Stimulated activated CD4-positive, alpha-beta T cell treated with anti-CD3 and anti-CD28 coated beads, TNF-alpha, amount 100 ng/mL, for 4 hours (primary cell): ENCODE measurements around the gene KIF18B.

ENCODE experiments used
- DNase-seq, 3 experiments: peaks; one replicate each; pipeline ENCODE4 v3.0.0-alpha.2; 2020; ENCODE audit warnings: low read depth in 3 of 3

KIF18B gene

DNA sequence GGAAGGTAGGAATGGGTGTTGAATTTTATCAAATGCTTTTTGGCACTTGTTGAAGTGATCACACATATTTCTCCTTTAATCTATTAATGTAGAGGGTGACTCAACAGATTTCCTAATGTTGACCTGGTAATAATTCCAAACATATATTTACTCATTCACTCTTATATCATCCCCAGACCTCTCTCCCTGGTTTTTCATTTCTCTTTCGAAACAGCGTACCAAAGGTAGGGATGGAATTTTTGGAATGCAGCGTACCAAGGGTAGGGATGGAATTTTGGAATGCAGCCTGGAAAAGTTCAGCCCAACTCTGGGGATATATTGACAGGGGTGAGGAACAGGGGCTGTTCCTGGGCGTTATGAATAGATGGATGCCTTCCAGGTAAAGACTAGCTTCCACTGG, 7.3 kb downstream of the KIF18B start:
- DNase-seq = no peak

DNA sequence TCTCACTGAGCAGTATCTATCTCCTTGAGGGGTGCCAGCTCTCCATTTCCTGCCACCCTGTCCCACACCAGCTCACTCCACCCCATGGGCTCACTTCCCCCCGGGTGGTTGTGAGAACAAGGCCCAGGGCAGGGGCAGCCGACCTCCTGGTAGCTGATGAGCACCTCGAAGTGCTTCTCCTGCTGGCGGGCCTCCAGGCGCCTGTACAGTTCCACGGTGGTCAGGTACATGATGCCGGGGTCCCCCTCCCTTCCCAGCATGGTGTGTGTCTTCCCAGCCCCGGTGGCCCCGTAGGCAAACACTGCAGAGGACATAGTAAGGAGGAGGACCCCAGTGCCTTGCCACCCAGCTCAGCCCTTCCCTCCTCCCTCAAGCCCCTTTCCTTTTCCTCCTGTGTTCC, 12.5 kb downstream of the KIF18B start:
- DNase-seq = no peak

- no peak for DNase-seq
These were observed 12.8 kb downstream of the KIF18B start for GRCh38 chr17:44934745-44935105.

DNA sequence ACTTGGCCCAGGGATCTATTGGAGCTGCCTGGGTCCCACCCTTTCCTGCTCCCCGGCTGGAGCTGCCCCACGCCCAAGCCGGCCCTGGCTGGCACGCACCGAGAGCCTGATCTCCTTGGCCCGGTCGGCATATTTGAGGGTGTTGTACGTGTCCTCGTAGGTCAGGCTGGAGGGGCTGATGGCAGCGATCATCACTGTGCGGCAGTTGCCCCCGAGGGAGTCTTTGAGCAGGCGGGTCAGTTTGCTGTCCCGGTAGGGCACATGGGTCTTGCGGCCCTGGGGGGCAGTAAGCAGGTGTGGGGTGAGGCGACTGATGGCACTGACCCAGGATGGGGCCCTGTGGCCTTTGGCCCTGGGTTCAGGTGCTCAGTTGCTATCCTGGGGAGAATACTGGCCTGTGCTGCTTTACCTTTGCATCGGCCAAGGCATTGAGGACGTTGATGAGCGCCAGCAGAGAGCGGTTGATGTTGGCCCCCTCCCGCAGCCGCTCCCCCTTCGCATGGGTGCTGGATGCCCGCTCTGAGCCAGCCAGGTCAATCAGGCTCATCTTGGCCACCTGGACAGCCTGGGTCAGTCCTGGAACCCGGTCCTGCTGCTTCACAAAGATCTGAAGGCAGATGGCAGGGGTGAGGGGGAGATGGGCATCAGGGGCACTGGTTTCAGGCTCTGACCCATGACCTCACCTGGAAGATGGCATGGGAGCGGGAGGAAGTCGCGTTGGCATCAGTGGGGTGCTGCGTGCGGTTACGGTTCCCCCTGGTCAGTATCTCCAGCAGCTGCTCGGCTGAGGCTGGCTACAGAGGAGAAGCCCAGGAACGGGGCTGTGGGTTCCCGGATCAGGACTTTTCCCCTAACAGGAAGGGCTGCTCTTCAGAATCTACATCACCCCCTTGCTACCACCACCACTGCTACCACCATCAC, 13.5 kb downstream of the KIF18B start:
- DNase-seq = no peak

DNA sequence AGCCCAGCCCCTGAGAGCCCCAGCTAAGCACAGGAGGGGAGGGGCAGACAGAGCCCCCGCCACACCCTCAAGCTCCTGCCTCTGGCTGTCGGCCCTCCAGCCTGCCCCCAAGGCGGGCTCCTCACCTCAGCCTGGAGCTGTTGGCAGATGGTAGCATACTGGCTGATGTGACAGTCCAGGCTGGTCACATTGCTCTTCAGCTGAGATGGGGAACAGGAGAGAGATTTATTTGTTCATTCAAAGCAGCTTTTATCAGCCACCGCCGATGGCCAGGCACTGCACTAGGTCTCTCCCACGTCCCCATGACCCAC, 14.8 kb downstream of the KIF18B start:
- DNase-seq = no peak

DNA sequence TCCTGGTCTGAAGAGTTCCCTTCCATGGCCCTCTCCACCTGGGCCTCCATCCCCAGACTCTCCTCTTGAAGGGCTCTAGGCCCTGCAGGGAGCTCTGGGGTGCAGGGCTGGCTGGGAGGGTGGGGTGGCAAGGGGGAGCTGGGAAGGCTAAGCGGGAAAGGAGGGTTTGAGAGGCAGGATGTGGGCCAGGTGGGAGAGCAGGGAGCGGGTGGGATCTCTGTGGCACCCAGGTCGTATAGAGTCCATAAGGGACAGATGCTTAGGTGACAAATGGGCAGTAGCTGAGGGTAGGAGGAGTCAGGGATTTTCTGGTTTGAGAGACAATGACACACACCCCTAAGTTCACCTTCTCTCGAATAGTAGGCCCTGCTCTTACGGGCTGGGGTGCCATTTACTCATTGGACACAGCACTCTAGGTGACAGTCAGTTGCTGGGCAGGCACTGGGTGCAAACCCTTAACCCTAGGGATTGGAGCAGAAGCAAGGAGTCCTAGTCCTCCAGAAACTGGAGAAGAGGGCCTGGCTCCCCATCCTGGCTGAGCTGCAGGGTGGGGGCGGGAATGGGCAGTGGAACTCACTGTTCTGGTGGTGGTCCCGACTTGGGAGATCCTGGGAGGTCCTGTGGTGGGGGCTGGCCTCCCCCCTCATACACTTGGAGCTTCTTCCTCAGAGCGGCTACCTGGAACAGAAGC, 15.3 kb downstream of the KIF18B start:
- DNase-seq = no peak

DNA sequence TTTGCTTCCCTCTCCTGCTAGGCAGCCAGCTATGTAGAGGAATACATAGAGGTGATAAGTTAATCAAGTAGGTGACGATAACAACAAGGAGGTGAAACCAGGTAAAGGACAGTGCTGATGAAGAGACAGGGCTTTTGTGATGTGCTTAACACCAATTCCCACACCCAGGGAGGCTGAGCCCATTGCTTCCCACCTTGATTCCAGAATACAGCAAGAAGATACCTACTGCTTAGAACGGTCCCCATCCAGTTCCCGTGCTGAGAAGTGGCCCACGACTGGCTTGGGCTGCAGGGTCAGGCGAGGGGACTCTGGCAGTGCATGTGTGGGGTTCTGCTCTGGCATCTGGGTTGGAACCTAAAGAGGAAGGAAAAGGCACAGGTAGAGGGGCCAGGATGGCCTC, 16.2 kb downstream of the KIF18B start:
- no peak for DNase-seq

DNA sequence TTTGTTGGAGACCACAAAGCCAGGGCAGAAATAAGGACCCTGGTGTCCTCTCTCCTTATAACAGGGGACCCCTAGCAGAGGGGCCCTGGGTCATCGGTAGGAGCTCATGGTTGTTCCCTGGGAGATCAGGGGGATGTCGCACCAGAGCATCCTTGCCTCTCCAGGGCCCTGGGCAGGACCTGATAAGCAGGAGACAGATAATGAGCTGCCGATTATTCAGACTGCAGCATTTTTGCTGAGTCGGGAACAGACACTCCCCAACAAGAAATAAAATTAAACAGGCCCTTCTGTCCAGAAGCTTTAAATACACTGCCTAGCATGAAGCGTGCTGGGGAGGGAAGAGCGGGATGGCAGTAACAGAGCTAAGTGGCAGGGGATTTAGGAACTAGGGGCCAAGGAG, 16.9 kb downstream of the KIF18B start:
- no peak for DNase-seq

DNA sequence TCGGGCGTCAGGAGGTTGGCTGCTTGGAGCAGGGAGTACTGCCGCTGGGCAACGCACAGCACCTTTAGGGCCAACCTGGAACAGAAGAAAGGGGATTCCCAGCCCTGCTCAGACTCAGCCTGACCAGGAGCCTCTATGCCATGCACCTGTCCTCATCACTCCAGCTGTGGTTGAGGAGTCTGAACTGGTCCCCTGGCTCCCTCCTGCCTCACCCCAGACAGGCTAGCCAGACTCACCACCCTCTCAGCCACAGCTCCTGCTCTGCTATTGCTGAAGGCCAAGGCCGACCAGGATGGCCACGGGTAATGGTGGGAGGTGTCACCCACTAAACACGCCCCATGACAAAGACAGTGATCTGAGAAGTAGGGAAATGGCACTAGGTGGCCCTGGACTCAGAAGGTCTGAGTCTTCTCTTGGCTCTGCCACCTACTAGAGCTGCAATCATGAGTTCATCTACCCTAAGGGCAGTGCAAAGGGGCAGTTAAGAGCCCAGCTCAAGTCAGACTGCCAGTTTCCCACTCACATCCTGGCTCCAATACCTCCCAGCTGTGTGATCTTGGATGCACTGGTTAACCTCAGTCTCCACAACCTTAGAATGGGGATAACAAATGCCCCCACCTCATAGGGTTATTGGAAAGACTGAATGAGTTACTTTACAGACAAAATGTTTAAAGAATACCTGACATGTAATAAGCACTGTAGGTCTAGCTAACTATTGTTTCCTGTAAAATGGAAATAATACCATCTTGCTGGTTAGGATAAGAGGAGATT, 18.4 kb downstream of the KIF18B start:
- no peak for DNase-seq

- no peak for DNase-seq
These were observed 19.4 kb downstream of the KIF18B start for GRCh38 chr17:44928136-44928535.

GRCh38 chr17:44927696-44928095, 19.9 kb downstream of the KIF18B start:
- no peak for DNase-seq

- DNase-seq = no peak
These were observed 20.6 kb downstream of the KIF18B start for GRCh38 chr17:44926821-44927525.

GRCh38 chr17:44925731-44926697, 21.6 kb downstream of the KIF18B start:
- DNase-seq = no peak

DNA sequence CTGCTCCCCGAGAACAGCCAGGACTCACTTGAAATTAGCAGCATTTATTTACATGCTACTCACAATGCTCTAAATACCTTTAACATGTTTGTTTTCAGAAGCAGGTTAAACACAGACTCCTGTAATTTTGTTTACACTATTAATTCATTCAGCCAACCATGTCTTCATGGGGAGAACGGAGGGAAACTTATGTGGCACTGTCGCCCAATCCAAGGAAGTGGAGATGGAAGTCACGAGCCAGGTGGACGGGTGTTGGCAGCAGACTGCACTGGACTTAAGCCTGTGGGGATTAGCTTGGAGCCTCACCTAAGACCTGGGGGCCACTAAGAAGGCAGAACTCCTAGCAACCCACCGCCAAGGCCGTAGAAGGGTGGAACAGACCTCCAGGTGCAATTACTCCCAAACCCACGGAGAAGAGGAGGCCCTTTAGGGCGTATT, 23.4 kb downstream of the KIF18B start:
- DNase-seq = no peak

DNA sequence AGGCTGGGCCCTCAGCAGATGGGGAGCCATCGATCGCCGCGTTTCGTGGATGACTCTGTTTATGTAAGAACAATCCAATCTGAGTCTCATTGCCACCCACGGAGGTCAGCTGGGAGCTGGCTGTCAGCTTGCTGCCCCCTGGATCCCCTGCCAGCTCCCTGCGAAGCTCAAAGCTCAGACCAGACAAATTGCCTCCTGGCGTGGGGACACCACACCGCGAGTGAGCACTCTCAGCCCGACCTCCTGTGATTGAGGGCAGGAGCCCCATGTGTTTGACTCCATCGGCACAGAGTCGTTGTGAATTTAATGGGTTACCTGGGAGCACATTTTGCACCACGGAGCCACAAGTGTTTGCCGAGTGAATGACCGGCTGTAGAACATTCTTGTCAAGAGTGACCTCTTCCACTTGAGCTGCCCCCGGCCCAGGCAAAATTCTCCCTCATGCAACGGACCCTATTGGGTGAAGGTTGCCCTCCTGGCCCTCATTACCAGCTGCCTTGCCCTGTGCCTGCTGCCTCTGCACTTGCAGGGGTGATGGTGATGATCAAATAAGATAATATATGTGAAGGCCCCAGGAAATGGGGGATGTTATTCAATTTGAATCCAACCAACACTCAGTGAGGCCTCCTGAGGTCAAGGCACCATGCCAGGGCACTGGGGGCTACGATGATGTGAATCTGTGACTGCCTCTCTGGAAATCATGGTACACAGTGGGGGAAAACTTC, 24.7 kb downstream of the KIF18B start:
- no peak for DNase-seq

GRCh38 chr17:44922136-44922535, 25.4 kb downstream of the KIF18B start:
- no peak for DNase-seq

DNA sequence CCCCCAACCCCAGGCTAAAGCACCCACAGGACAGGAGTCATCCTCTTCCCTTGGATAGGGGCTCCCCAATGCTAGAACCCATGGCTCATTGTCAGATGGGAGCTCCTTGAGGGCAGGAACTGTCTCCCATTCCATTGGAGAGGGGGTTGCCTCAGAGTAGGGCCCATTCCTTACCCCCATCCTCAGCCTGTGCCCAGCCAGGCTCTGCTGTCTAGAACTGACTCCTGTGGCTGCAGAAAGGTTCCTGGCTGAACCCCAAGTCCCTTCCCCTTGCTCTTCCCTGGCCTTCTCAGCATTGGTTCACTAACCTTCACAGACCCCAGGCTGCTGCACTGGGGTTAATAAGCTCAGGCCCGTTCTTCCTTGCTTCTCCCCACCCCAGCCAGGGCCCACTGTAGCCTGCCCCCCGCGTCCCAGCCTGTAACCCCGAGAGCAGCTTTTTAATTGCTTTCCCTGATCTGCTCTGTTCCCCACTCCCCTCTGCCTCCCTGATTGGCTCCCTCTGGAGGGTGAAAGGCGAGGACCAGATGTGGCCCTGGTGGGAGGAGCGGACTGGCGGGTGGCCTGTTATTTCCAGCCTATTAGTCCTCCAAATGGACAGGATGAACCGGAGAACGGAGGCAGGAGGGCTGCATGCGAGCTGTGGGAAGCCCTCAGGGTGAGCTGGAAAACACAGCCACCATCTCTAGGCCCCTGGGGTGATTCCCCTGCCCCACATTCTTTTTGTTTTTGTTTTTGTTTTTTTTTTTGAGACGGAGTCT, 26.3 kb downstream of the KIF18B start:
- DNase-seq = no peak

DNA sequence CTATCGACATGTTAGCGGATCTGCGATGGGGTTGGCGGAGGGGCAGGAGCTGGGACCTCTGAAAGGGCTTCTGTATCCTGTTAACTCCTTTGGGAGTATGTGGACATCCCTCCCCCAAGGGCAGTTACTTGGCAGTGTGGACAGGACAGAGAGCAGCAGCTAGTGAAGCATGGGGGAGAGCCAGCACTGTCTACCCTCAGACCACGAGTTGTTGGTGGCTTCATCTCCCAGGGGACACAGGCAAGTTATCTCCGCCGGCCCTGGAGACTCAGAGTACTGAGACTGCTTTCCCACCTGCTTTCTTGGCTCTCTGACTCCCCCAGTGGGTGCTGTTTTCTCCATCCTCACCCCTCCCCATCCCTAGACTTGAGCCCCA, 27.0 kb downstream of the KIF18B start:
- no peak for DNase-seq

GRCh38 chr17:44919885-44920564, 27.5 kb downstream of the KIF18B start:
- DNase-seq = peak in 2 of 3 experiments; percentile 27 to 34
